HG02970 (cell line): ENCODE results near the gene AMN1.
"Not testable (repeated sequence)": the region's sequence is repeated elsewhere in the genome, so short reads cannot be mapped to it uniquely, and the experiment has no call there.

Source experiments
- ATAC-seq: cut with Tn5 transposase; IDR thresholded peaks from one replicate; pipeline ENCODE4 v1.9.1; 2021; ENCODE audit warnings: mild to moderate bottlenecking, moderate library complexity, moderate number of reproducible peaks; ENCODE audit not compliant: unreplicated experiment, low FRiP score

The AMN1 gene

GRCh38 chr12:31728917-31729640, at the start of gene AMN1:
Gene AMN1, minus strand, starts transcription at chr12:31729021. Its CDS starts 13 bp downstream, at chr12:31729008.
- ATAC-seq, result peak; percentile 92

GRCh38 chr12:31773867-31774266, 45.0 kb upstream of the AMN1 start:
- no peak for ATAC-seq

GRCh38 chr12:31773223-31773750, 44.5 kb upstream of the AMN1 start:
- ATAC-seq, result no peak

GRCh38 chr12:31772685-31773222, 43.9 kb upstream of the AMN1 start:
- no peak for ATAC-seq

- no peak for ATAC-seq
Observed at GRCh38 chr12:31772186-31772585, 43.4 kb upstream of the AMN1 start.

- no peak for ATAC-seq
Observed at GRCh38 chr12:31768046-31768445, 39.2 kb upstream of the AMN1 start.

- no peak for ATAC-seq
Observed at GRCh38 chr12:31765931-31766330, 37.1 kb upstream of the AMN1 start.

- no peak for ATAC-seq
Observed at GRCh38 chr12:31759632-31760459, 31.0 kb upstream of the AMN1 start.

- ATAC-seq, result not testable (repeated sequence)
Observed at GRCh38 chr12:31758297-31758696, 29.5 kb upstream of the AMN1 start.

- ATAC-seq, result no peak
Observed at GRCh38 chr12:31756977-31757420, 28.2 kb upstream of the AMN1 start.

- no peak for ATAC-seq
Observed at GRCh38 chr12:31752450-31752849, 23.6 kb upstream of the AMN1 start.

GRCh38 chr12:31751085-31751484, 22.3 kb upstream of the AMN1 start:
- no peak for ATAC-seq

- no peak for ATAC-seq
Observed at GRCh38 chr12:31750747-31751039, 21.9 kb upstream of the AMN1 start.

- peak; percentile 84 for ATAC-seq
Observed at GRCh38 chr12:31749024-31749704, 20.3 kb upstream of the AMN1 start.

- no peak for ATAC-seq
Observed at GRCh38 chr12:31745242-31745641, 16.4 kb upstream of the AMN1 start.

- ATAC-seq, result not testable (repeated sequence)
Observed at GRCh38 chr12:31744363-31744762, 15.5 kb upstream of the AMN1 start.

GRCh38 chr12:31742891-31743290, 14.1 kb upstream of the AMN1 start:
- no peak for ATAC-seq

- no peak for ATAC-seq
Observed at GRCh38 chr12:31740628-31741027, 11.8 kb upstream of the AMN1 start.

GRCh38 chr12:31737763-31738162, 8.9 kb upstream of the AMN1 start:
- no peak for ATAC-seq

- ATAC-seq, result no peak
Observed at GRCh38 chr12:31737345-31737744, 8.5 kb upstream of the AMN1 start.

GRCh38 chr12:31736472-31736871, 7.7 kb upstream of the AMN1 start:
- ATAC-seq, result no peak
